ENCODE data around the gene UCK1.

UCK1 gene

DNA sequence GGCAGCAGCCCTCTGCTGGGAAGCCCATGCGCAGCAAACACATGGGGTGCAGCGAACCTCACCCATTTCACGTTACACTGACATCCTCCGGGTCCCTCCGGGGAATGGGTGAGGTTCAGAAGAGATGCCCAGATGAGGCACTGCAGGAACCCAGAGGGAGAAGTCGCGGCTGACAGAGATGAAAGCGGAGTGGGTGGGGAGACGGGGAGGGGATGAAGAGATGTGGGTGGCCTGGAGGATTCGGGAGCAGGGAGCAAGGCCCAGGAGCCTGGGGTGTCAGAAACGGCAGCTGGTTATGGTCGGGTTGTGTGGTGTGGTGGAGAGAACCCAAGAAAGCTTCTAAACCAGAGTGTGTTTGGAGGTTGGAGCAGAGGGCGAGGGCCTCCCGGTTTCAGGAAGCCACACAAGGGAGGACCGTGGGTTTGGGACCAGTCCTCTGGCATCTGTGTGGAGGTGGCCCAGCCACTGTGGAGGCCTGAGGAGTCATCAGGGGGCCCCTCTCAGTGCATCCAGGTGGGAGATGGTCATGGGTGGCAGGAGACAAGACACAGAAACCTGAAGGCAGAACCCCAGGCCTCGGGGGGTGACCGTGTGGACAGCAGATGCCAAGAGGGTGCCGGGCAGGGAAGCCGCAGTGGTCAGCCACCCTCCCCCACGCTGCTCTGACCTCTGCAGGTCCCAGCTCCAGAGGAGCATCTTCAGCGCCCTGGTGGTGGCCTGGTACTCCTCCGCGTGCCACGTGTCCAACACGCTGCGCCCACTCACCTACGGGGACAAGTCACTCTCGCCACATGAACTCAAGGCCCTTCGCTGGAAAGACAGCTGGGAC lies 8.6 kb downstream of the UCK1 start:
- H3K27me3 ChIP-seq (ENCODE audit: low read depth, low read length): no peaks in the 10 kb centered on the region
- H4K20me1 ChIP-seq (ENCODE audit: insufficient read depth, low read length): no peaks in the 10 kb centered on the region
- H3K4me3 ChIP-seq (ENCODE audit: low read length): no peak overlapping the region
- H3K27ac ChIP-seq (ENCODE audit: low read length): no peak overlapping the region
- no peaks in the 10 kb centered on the region for H3K9me3 ChIP-seq (ENCODE audit: insufficient read depth, low read length)
- H3K9ac ChIP-seq (ENCODE audit: low read length): no peak overlapping the region
- no peak overlapping the region for H3K4me2 ChIP-seq (ENCODE audit: low read length)
- peaks cover 27% of the 10 kb centered on the region for H3K36me3 ChIP-seq (replicated peaks; ENCODE audit: low read depth, low read length)
- H2AFZ ChIP-seq (ENCODE audit: low read depth, low read length): no peak overlapping the region
- no peaks in the 10 kb centered on the region for H3K79me2 ChIP-seq (ENCODE audit: low read length)
- no peaks in the 10 kb centered on the region for H3K4me1 ChIP-seq (ENCODE audit: low read length)
- TF ChIP-seq, protein P1, sequence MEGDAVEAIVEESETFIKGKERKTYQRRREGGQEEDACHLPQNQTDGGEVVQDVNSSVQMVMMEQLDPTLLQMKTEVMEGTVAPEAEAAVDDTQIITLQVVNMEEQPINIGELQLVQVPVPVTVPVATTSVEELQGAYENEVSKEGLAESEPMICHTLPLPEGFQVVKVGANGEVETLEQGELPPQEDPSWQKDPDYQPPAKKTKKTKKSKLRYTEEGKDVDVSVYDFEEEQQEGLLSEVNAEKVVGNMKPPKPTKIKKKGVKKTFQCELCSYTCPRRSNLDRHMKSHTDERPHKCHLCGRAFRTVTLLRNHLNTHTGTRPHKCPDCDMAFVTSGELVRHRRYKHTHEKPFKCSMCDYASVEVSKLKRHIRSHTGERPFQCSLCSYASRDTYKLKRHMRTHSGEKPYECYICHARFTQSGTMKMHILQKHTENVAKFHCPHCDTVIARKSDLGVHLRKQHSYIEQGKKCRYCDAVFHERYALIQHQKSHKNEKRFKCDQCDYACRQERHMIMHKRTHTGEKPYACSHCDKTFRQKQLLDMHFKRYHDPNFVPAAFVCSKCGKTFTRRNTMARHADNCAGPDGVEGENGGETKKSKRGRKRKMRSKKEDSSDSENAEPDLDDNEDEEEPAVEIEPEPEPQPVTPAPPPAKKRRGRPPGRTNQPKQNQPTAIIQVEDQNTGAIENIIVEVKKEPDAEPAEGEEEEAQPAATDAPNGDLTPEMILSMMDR (IDR thresholded peaks at IDR 0.05; ENCODE audit: low read depth, low read length): no peak

DNA sequence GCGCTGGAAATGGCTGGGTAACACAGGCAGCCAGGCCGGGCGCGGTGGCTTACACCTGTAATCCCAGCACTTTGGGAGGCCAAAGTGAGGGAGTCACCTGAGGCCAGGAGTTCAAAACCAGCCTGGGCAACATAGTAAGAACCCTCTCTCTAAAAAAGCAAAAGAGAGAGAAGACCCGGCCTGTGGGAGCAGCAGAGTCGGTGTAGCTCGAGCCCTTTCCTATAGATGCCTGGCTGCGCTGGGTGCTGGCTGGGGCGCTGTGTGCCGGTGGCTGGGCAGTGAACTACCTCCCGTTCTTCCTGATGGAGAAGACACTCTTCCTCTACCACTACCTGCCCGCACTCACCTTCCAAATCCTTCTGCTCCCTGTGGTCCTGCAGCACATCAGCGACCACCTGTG lies 9.2 kb downstream of the UCK1 start:
- Histone ChIP-seq H3K79me2 (ENCODE audit: low read length) (no peaks in the 10 kb centered on the region), H2AFZ (ENCODE audit: low read depth, low read length) (no peak overlapping the region), H3K4me3 (ENCODE audit: low read length) (no peak overlapping the region), H3K27me3 (ENCODE audit: low read depth, low read length) (no peaks in the 10 kb centered on the region), H4K20me1 (ENCODE audit: insufficient read depth, low read length) (no peaks in the 10 kb centered on the region), H3K9me3 (ENCODE audit: insufficient read depth, low read length) (no peaks in the 10 kb centered on the region), H3K27ac (ENCODE audit: low read length) (no peak overlapping the region), H3K9ac (ENCODE audit: low read length) (no peak overlapping the region), H3K4me2 (ENCODE audit: low read length) (no peak overlapping the region), H3K36me3 (replicated peaks; ENCODE audit: low read depth, low read length) (peaks cover 27% of the 10 kb centered on the region), H3K4me1 (ENCODE audit: low read length) (no peaks in the 10 kb centered on the region)
- TF ChIP-seq, protein P1 (IDR thresholded peaks at IDR 0.05; ENCODE audit: low read depth, low read length): no peak
- TF ChIP-seq EZH2phosphoT487 (IDR thresholded peaks at IDR 0.05; ENCODE audit: low read depth): no peak

- Histone ChIP-seq H3K9me3 (ENCODE audit: insufficient read depth, low read length) (no peaks in the 10 kb centered on the region), H3K9ac (ENCODE audit: low read length) (no peak overlapping the region), H3K4me2 (ENCODE audit: low read length) (no peak overlapping the region), H3K79me2 (ENCODE audit: low read length) (no peaks in the 10 kb centered on the region), H3K36me3 (replicated peaks; ENCODE audit: low read depth, low read length) (peaks cover 33% of the 10 kb centered on the region), H3K4me3 (ENCODE audit: low read length) (no peak overlapping the region), H2AFZ (ENCODE audit: low read depth, low read length) (no peak overlapping the region), H3K4me1 (ENCODE audit: low read length) (no peaks in the 10 kb centered on the region), H3K27ac (ENCODE audit: low read length) (no peak overlapping the region), H3K27me3 (ENCODE audit: low read depth, low read length) (no peaks in the 10 kb centered on the region), H4K20me1 (ENCODE audit: insufficient read depth, low read length) (no peaks in the 10 kb centered on the region)
- TF ChIP-seq, protein P1 (IDR thresholded peaks at IDR 0.05; ENCODE audit: low read depth, low read length): no peak
- no peak for TF ChIP-seq EZH2phosphoT487 (IDR thresholded peaks at IDR 0.05; ENCODE audit: low read depth)
Measured at GRCh38 chr9:131521203-131521602, 9.9 kb downstream of the UCK1 start.

GRCh38 chr9:131520503-131520902 lies 10.6 kb downstream of the UCK1 start:
- Histone ChIP-seq H3K9me3 (ENCODE audit: insufficient read depth, low read length) (no peaks in the 10 kb centered on the region), H3K27ac (ENCODE audit: low read length) (no peak overlapping the region), H2AFZ (ENCODE audit: low read depth, low read length) (no peak overlapping the region), H3K4me2 (ENCODE audit: low read length) (no peak overlapping the region), H4K20me1 (ENCODE audit: insufficient read depth, low read length) (no peaks in the 10 kb centered on the region), H3K4me3 (ENCODE audit: low read length) (no peak overlapping the region), H3K9ac (ENCODE audit: low read length) (no peak overlapping the region), H3K79me2 (ENCODE audit: low read length) (no peaks in the 10 kb centered on the region), H3K36me3 (replicated peaks; ENCODE audit: low read depth, low read length) (peaks cover 36% of the 10 kb centered on the region), H3K27me3 (ENCODE audit: low read depth, low read length) (no peaks in the 10 kb centered on the region), H3K4me1 (ENCODE audit: low read length) (no peaks in the 10 kb centered on the region)
- TF ChIP-seq, protein P1 (IDR thresholded peaks at IDR 0.05; ENCODE audit: low read depth, low read length): no peak
- TF ChIP-seq EZH2phosphoT487 (IDR thresholded peaks at IDR 0.05; ENCODE audit: low read depth): no peak

All from OCI-LY3 (cell line).